Right lobe of liver (tissue), 6 donors: ENCODE measurements around the gene TM6SF1. TPM values are rescaled to one million over a fixed set of nuclear protein-coding genes. Genes with fewer than 3 reads are reported as not detected.

Experiments
- ATAC-seq, 4 donors: fragments of 200-7000 bp; cut with Tn5 transposase; one replicate each; pipeline ENCODE4 v1.9.1; 2020; ENCODE audit warnings: mild to moderate bottlenecking in 4 of 4, moderate library complexity in 4 of 4
- DNase-seq, 3 donors: peaks; one replicate each; pipeline ENCODE4 v3.0.0-alpha.2; 2020
- H3K27ac ChIP-seq, 3 donors: fragments of 200-600 bp; one replicate each; pipeline ENCODE4 v1.8.0; 2022
- H3K27me3 ChIP-seq, 2 donors: fragments of 200-600 bp; one replicate each; pipeline ENCODE4 v1.8.0; 2022
- H3K36me3 ChIP-seq, 4 donors: fragments of 200-600 bp; sonication (generic) in 1 of 4; one replicate each; pipeline versions ENCODE4 v1.5.1 to v1.8.0; 2017 to 2022; ENCODE audit warnings: control low read depth in 1 of 4
- H3K4me1 ChIP-seq, 4 donors: fragments of 200-600 bp; sonication (generic) in 1 of 4; one replicate each; pipeline versions ENCODE4 v1.5.1 to v1.8.0; 2017 to 2022; ENCODE audit warnings: control low read depth in 1 of 4
- H3K4me3 ChIP-seq, 3 donors: fragments of 200-600 bp; one replicate each; pipeline ENCODE4 v1.8.0; 2022
- H3K9me3 ChIP-seq, 4 donors: fragments of 200-600 bp; sonication (generic) in 1 of 4; one replicate each; pipeline versions ENCODE4 v1.5.1 to v1.8.0; 2017 to 2022; ENCODE audit warnings: control low read depth in 1 of 4
- CTCF ChIP-seq, 4 donors: fragments of 200-600 bp in 3 of 4; fragments of 450-650 bp in 1 of 4; IDR thresholded peaks; one replicate each; pipeline versions ENCODE4 v1.5.1 to v1.8.0; 2016 to 2022; ENCODE audit warnings: antibody characterized with exemption in 4 of 4, mild to moderate bottlenecking in 2 of 4
- POLR2A ChIP-seq: fragments of 450-650 bp; IDR thresholded peaks from one replicate; pipeline ENCODE4 v1.6.1; 2017; ENCODE audit warnings: antibody characterized with exemption, mild to moderate bottlenecking
- WGBS: methylation state at CpG from one replicate; pipeline ENCODE4 v1.1.6; 2018; ENCODE audit warnings: low coverage, low lambda C conversion rate; ENCODE audit not compliant: insufficient coverage; ENCODE audit errors: missing lambda C conversion rate; 5-methylcytosine and 5-hydroxymethylcytosine counted together
- intact Hi-C, 2 donors: fragments of 100-400 bp; cut with DNase I; formaldehyde crosslinking; loops; one replicate each; pipeline versions ENCODE4 v1.11.2 to v1.14.1; 2022
- total RNA-seq, 6 experiments: library from RNA; depleted of rRNA in 2 of 6; stranded (reverse); fragments of >200 nt in 2 of 6; fragmentation: NEBNext Ultra II Directional in 3 of 6; extraction: Animal tissue kit (Norgen Biotek cat#: 25700) in 3 of 6; gene quantifications; one replicate each; pipeline versions ENCODE4 v1.1.0 to v1.2.4, GENCODE V29; 2016 to 2023
- donor health status: DM: no; HTN: yes; CAD: no.
- donor health status: DM: no; HTN: no; CAD: no.
- donor health status: DM: no; HTN: no; CAD: no.
- donor health status: DM: no; HTN: yes; CAD: no.
- donor health status: DM: no; HTN: yes; CAD: no.

TM6SF1 gene
- total RNA-seq, 6 experiments from 2014 or later: 0.77 to 1.8 (median 1.1) TPM

- no peak overlapping the region for H3K4me3 ChIP-seq
- H3K9me3 ChIP-seq: no peaks in the 10 kb centered on the region
- ATAC-seq (no peak), DNase-seq (no peak)
- no peaks in the 10 kb centered on the region for H3K36me3 ChIP-seq
- no peak overlapping the region for H3K27ac ChIP-seq
- intact Hi-C loops: no loop called here
- H3K27me3 ChIP-seq: no peaks in the 10 kb centered on the region
- 39% methylated on average over 3 of the region's 6 CpGs for WGBS
- TF ChIP-seq CTCF (IDR thresholded peaks at IDR 0.05): no peak
- no peak for TF ChIP-seq POLR2A
- no peaks in the 10 kb centered on the region for H3K4me1 ChIP-seq
These were observed 10.9 kb downstream of the TM6SF1 start for GRCh38 chr15:83118291-83118827.

- ATAC-seq (no peak), DNase-seq (no peak)
- WGBS: 92% methylated on average over 2 of the region's 4 CpGs
- TF ChIP-seq POLR2A: no peak
- no peak for TF ChIP-seq CTCF (IDR thresholded peaks at IDR 0.05)
- no peaks in the 10 kb centered on the region for H3K9me3 ChIP-seq
- H3K4me3 ChIP-seq: no peak overlapping the region
- H3K27me3 ChIP-seq: no peaks in the 10 kb centered on the region
- H3K4me1 ChIP-seq: no peaks in the 10 kb centered on the region
- H3K27ac ChIP-seq: no peak overlapping the region
- H3K36me3 ChIP-seq: no peaks in the 10 kb centered on the region
- intact Hi-C loops: no loop called here
These were observed 11.5 kb downstream of the TM6SF1 start for GRCh38 chr15:83118968-83119367.

GRCh38 chr15:83119968-83120581, 12.6 kb downstream of the TM6SF1 start:
- H3K4me1 ChIP-seq: no peaks in the 10 kb centered on the region
- ATAC-seq (no peak), DNase-seq (no peak)
- H3K36me3 ChIP-seq: no peaks in the 10 kb centered on the region
- H3K4me3 ChIP-seq: no peak overlapping the region
- 76% methylated on average over 8 of the region's 9 CpGs for WGBS
- H3K9me3 ChIP-seq: no peaks in the 10 kb centered on the region
- H3K27me3 ChIP-seq: no peaks in the 10 kb centered on the region
- intact Hi-C loops: no loop called here
- TF ChIP-seq CTCF (IDR thresholded peaks at IDR 0.05) (no peak), POLR2A (no peak)
- H3K27ac ChIP-seq: no peak overlapping the region

- intact Hi-C loops: no loop called here
- Histone ChIP-seq H3K4me1 (no peaks in the 10 kb centered on the region), H3K9me3 (no peaks in the 10 kb centered on the region), H3K27ac (no peak overlapping the region), H3K27me3 (no peaks in the 10 kb centered on the region), H3K36me3 (no peaks in the 10 kb centered on the region), H3K4me3 (no peak overlapping the region)
- TF ChIP-seq POLR2A (no peak), CTCF (IDR thresholded peaks at IDR 0.05) (no peak)
- no peak for ATAC-seq
- 85% methylated on average over 1 of the region's 1 CpG for WGBS
- DNase-seq: no peak
These were observed 16.1 kb downstream of the TM6SF1 start for GRCh38 chr15:83123529-83123928.
